SKM-1 (cell line): Measurements from ENCODE around the gene PTCRA.
"Not testable (repeated sequence)": the region's sequence is repeated elsewhere in the genome, so short reads cannot be mapped to it uniquely, and the experiment has no call there.

Experiments used
- DNase-seq: peaks from one replicate; lab custom pipeline; 2025; ENCODE audit not compliant: unreplicated experiment; lab: John Stamatoyannopoulos, UW

Gene PTCRA

GRCh38 chr6:42939810-42940167, 23.9 kb downstream of the PTCRA start:
- no peak for DNase-seq

- no peak for DNase-seq
Measured at GRCh38 chr6:42940493-42941045, 24.7 kb downstream of the PTCRA start.

GRCh38 chr6:42941356-42941755, 25.5 kb downstream of the PTCRA start:
- not testable (repeated sequence) for DNase-seq

- DNase-seq: no peak
Measured at GRCh38 chr6:42942444-42942843, 26.6 kb downstream of the PTCRA start.

- DNase-seq: no peak
Measured at GRCh38 chr6:42947950-42948349, 32.1 kb downstream of the PTCRA start.

GRCh38 chr6:42952389-42952788, 36.5 kb downstream of the PTCRA start:
- no peak for DNase-seq

GRCh38 chr6:42954405-42954804, 38.6 kb downstream of the PTCRA start:
- not testable (repeated sequence) for DNase-seq

GRCh38 chr6:42958125-42958524, 42.3 kb downstream of the PTCRA start:
- no peak for DNase-seq

GRCh38 chr6:42959917-42960242, 44.0 kb downstream of the PTCRA start:
- DNase-seq: no peak

GRCh38 chr6:42960243-42961019, 44.6 kb downstream of the PTCRA start, which contains the start of gene GNMT:
Gene GNMT, plus strand, starts transcription at chr6:42960754. Its CDS starts 14 bp downstream, at chr6:42960768.
- no peak for DNase-seq

- no peak for DNase-seq
Measured at GRCh38 chr6:42961020-42961470, 45.2 kb downstream of the PTCRA start.

- DNase-seq: no peak
Measured at GRCh38 chr6:42962096-42962495, 46.2 kb downstream of the PTCRA start.

- DNase-seq: no peak
Measured at GRCh38 chr6:42962502-42963178, 46.8 kb downstream of the PTCRA start.

- DNase-seq: no peak
Measured at GRCh38 chr6:42963179-42963854, 47.5 kb downstream of the PTCRA start.

- peak; percentile 22 for DNase-seq
Measured at GRCh38 chr6:42963855-42964605, 48.2 kb downstream of the PTCRA start.

- no peak for DNase-seq
Measured at GRCh38 chr6:42966571-42966970, 50.7 kb downstream of the PTCRA start.

GRCh38 chr6:42967228-42967627, 51.4 kb downstream of the PTCRA start:
- no peak for DNase-seq

GRCh38 chr6:42968126-42968701, 52.4 kb downstream of the PTCRA start:
- no peak for DNase-seq

GRCh38 chr6:42968783-42969182, 52.9 kb downstream of the PTCRA start:
- no peak for DNase-seq

GRCh38 chr6:42969431-42969830, 53.6 kb downstream of the PTCRA start:
- no peak for DNase-seq

- DNase-seq: no peak
Measured at GRCh38 chr6:42969934-42970333, 54.1 kb downstream of the PTCRA start.
